Gastroesophageal sphincter (tissue), 3 donors: ENCODE data around the gene FARSA.

ENCODE experiments used
- EP300 ChIP-seq: sonication (generic); formaldehyde crosslinking; IDR thresholded peaks from one replicate; pipeline ENCODE4 v1.6.1; 2017; ENCODE audit warnings: antibody characterized with exemption, mild to moderate bottlenecking
- POLR2A ChIP-seq, 2 donors: fragments of 450-650 bp; IDR thresholded peaks; one replicate each; pipeline ENCODE4 v1.6.1; 2017; ENCODE audit warnings: antibody characterized with exemption in 2 of 2, mild to moderate bottlenecking in 2 of 2, moderate library complexity in 1 of 2
- POLR2AphosphoS5 ChIP-seq: sonication (generic); formaldehyde crosslinking; IDR thresholded peaks from one replicate; pipeline ENCODE4 v1.6.1; 2017; ENCODE audit warnings: antibody characterized with exemption
- TF ChIP-seq, protein P1 (sequence below), 4 experiments: fragments of 200-600 bp in 2 of 4; fragments of 450-650 bp in 2 of 4; sonication (generic) in 1 of 4; IDR thresholded peaks; one replicate each; pipeline ENCODE4 v1.5.1; 2017 to 2019; ENCODE audit warnings: antibody characterized with exemption in 4 of 4, mild to moderate bottlenecking in 2 of 4, moderate library complexity in 2 of 4

GRCh38 chr19:12886969-12887747 lies 46.4 kb downstream of the FARSA start, which contains the start of gene KLF1:
- TF ChIP-seq POLR2A (IDR thresholded peaks at IDR 0.05): no peak
- TF ChIP-seq, protein P1, sequence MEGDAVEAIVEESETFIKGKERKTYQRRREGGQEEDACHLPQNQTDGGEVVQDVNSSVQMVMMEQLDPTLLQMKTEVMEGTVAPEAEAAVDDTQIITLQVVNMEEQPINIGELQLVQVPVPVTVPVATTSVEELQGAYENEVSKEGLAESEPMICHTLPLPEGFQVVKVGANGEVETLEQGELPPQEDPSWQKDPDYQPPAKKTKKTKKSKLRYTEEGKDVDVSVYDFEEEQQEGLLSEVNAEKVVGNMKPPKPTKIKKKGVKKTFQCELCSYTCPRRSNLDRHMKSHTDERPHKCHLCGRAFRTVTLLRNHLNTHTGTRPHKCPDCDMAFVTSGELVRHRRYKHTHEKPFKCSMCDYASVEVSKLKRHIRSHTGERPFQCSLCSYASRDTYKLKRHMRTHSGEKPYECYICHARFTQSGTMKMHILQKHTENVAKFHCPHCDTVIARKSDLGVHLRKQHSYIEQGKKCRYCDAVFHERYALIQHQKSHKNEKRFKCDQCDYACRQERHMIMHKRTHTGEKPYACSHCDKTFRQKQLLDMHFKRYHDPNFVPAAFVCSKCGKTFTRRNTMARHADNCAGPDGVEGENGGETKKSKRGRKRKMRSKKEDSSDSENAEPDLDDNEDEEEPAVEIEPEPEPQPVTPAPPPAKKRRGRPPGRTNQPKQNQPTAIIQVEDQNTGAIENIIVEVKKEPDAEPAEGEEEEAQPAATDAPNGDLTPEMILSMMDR (IDR thresholded peaks at IDR 0.05): no peak
- no peak for TF ChIP-seq EP300
- no peak for TF ChIP-seq POLR2AphosphoS5
